AG04449 (cell line): ENCODE data around the gene PXDC1.

Source experiments
- CTCF ChIA-PET: fragments of 350-600 bp; formaldehyde crosslinking; extraction: SDS; loops from one replicate; lab custom pipeline; 2021; ENCODE audit warnings: antibody characterized with exemption; lab: Yijun Ruan, JAX
- POLR2A ChIA-PET: fragments of 400-600, 350-600 bp; formaldehyde crosslinking; extraction: SDS; loops from one replicate; lab custom pipeline; 2020; ENCODE audit warnings: antibody characterized with exemption, inconsistent platforms; lab: Yijun Ruan, JAX
- DNase-seq: peaks from one replicate; pipeline ENCODE4 v3.0.0-alpha.2; 2010; ENCODE audit warnings: low read depth, low spot score
- H3K4me3 ChIP-seq: 2 replicates; pipeline ENCODE4 v1.5.1; 2011; ENCODE audit warnings: low read depth, mild to moderate bottlenecking, control low read depth, low read length
- TF ChIP-seq, protein P1 (sequence below): IDR thresholded peaks from one replicate; pipeline ENCODE4 v1.5.1; 2011; ENCODE audit warnings: mild to moderate bottlenecking, moderate library complexity, low read length, control low read depth, inconsistent platforms; ENCODE audit not compliant: insufficient read depth; ENCODE audit errors: missing control alignments

PXDC1 gene

DNA sequence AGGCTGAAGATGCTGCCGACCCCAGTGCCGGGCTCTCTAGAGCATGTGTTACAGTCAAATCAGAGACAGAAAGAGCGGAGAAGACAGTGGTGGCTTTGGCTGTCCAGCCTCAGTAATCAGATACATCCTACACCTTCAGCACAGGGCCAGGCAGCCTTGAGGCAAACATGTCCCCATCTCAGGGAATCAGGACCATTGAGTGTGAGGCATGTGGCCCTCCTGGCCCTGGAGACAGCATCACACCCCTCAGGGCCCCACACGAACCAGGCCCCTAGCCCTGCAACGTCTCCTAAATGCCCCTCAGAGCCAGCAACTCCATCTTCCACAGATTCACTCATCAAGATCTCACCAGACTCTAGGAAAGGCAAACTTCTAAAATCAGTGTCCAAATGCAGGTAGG is 24.5 kb downstream of the PXDC1 start:
- no peak overlapping the region for H3K4me3 ChIP-seq
- ChIA-PET CTCF (interaction anchor here (1.0 to 16.1 kb wide), 4 partner anchors 22 to 447 kb away, joined by 3 to 263 read pairs (median 4); no protein-coding TSS in a partner anchor), POLR2A (no interaction called here)
- TF ChIP-seq, protein P1, sequence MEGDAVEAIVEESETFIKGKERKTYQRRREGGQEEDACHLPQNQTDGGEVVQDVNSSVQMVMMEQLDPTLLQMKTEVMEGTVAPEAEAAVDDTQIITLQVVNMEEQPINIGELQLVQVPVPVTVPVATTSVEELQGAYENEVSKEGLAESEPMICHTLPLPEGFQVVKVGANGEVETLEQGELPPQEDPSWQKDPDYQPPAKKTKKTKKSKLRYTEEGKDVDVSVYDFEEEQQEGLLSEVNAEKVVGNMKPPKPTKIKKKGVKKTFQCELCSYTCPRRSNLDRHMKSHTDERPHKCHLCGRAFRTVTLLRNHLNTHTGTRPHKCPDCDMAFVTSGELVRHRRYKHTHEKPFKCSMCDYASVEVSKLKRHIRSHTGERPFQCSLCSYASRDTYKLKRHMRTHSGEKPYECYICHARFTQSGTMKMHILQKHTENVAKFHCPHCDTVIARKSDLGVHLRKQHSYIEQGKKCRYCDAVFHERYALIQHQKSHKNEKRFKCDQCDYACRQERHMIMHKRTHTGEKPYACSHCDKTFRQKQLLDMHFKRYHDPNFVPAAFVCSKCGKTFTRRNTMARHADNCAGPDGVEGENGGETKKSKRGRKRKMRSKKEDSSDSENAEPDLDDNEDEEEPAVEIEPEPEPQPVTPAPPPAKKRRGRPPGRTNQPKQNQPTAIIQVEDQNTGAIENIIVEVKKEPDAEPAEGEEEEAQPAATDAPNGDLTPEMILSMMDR, result no peak
- DNase-seq, result no peak

DNA sequence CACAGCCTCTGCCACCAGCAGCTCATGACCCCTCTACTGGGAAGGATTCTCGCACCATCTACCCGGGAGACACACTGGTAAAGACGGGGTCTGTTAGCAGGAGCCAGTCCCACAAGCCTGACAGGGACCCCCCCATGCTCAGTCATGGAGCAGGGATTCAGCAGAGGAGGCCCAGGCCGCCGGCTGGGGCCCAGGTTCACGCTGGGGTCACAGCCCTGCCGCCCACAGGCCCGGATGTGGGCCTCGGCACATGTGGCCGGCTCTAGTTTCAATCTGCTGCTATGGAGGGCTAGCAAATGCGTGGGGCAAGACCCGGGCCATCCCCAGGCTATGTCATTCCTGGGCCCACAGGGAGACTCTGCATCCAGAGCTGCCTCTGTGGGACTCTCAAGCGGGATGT is 25.1 kb downstream of the PXDC1 start:
- TF ChIP-seq, protein P1, result no peak
- DNase-seq, result no peak
- CTCF ChIA-PET, result interaction anchor here (0.7 to 16.1 kb wide), 5 partner anchors 7 to 446 kb away, joined by 3 to 263 read pairs (median 4); no protein-coding TSS in a partner anchor
- H3K4me3 ChIP-seq, result no peak overlapping the region
- POLR2A ChIA-PET, result no interaction called here

DNA sequence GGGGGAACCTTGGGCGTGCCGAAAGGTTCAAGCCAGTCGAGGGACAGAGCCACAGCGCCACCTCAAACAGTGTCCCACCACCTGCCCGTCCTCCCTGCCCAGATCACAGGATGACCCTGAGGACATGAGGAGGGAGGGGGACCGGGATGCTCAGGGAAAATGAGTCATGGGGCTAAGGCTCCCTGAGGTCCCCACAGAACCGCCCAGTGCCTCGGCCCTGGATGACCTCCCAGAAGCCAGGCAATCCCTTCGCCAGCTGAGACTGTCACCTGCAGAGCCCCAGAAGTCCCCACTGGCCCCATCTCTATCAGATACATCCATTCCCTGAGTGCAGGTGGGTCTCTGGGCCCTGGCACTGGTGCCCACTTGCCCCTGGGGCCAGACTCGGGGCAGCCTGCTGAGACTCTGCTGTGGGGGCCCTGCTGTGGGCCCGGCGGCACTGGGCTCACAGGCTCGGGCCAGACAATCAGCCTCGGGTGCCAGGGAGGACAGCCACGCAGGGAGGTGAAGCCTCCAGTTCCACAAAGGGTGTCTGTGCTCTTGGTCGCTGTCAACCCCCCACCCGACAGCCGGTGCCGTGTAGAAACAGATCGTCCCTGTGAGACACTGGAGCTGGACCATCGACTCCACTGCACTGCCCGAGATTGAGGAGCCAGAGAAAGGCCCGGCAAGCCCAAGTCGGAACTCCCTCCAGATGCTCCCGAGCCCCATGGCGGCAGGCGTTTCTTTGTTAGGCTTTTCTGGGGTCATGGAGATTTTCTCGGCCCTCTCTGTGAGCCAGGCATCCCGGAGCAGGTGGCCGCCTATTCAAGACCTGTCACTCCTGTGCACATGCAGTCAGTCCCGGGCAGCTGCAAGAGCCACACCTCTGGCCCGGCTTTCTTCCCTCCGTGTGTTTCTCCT is 26.1 kb downstream of the PXDC1 start:
- no peak for DNase-seq
- ChIA-PET POLR2A (no interaction called here), CTCF (interaction anchor here (0.7 to 16.1 kb wide), 4 partner anchors 8 to 445 kb away, joined by 3 to 263 read pairs (median 26); no protein-coding TSS in a partner anchor)
- H3K4me3 ChIP-seq, result no peak overlapping the region
- TF ChIP-seq, protein P1, result no peak

DNA sequence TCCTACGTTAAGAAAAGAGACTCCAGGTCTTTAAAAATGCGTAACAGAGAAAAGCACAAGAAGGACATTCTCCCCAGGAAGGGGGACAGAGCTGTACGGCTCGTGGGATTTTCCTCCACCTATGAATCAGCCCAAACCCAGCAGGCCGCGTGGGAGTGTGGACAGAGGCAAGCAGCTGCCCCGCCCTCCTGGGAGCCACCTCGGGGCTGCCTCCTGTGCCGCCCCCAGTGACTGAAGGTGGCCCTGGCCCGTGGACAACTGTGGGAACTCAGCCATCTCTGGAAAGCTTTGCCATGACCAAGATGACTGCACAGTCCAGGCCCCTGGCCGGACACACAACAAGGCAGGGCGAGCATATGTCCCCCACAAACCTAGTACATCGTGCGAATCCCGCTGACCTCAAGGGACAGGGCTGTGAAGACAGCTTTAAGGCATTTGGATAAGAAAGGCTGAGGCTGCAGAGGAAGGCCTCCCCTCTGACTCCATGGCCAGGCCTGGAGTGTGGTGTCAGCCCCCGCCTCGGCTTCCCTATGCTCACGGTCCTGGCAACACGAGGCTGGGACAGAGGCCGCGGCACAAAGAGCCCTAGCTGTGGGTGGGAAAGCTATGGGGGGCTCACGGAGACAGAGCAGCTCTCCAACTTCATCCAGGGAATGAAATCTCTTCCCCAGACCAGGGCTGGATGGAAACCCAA is 26.9 kb downstream of the PXDC1 start:
- no peak overlapping the region for H3K4me3 ChIP-seq
- DNase-seq, result no peak
- TF ChIP-seq, protein P1, result no peak
- POLR2A ChIA-PET, result no interaction called here
- CTCF ChIA-PET, result interaction anchor here (5.5 to 16.1 kb wide), 2 partner anchors 9 to 444 kb away, joined by 49 to 263 read pairs; no protein-coding TSS in a partner anchor

DNA sequence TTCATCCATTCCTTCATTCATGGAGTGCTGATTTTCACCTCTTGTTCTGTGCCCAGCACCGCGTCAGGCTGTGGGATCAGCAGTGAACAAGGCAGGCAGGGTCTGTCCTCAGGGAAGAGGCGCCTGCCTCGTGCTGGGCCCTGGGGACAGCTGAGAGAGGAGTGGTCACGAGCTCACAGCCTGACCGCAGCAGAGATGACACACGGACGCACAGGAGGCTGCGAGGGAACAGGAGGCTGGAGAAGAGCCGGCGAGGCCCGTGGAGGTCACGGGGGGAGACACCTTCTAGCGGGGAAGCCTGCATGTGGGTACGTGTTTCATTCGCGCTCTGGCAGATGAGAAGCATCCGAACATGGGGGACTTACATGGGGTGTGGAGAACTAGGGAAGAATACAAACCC is 27.5 kb downstream of the PXDC1 start:
- ChIA-PET POLR2A (no interaction called here), CTCF (interaction anchor here (1.7 to 16.1 kb wide), 3 partner anchors 9 to 443 kb away, joined by 4 to 263 read pairs (median 49); no protein-coding TSS in a partner anchor)
- no peak for DNase-seq
- TF ChIP-seq, protein P1, result no peak
- H3K4me3 ChIP-seq, result no peak overlapping the region
